HL-60/S4 (cell line): ENCODE measurements around the gene ADAMTS6.

Source experiments
- in situ Hi-C: fragments of 300-500 bp; cut with MboI; formaldehyde crosslinking; loops from 2 replicates; pipeline ENCODE4 v1.14.3; 2022; ENCODE audit warnings: low sequenced_read_pairs

Gene ADAMTS6

GRCh38 chr5:65111961-65112658 is 369.6 kb downstream of the ADAMTS6 start:
- in situ Hi-C loops, result no loop called here

- in situ Hi-C loops, result no loop called here
Measured at GRCh38 chr5:65108786-65109743, 372.7 kb downstream of the ADAMTS6 start.

GRCh38 chr5:65105301-65105700 is 376.4 kb downstream of the ADAMTS6 start:
- in situ Hi-C loops, result no loop called here

- in situ Hi-C loops, result no loop called here
Measured at GRCh38 chr5:65104831-65105230, 376.9 kb downstream of the ADAMTS6 start.

- in situ Hi-C loops, result no loop called here
Measured at GRCh38 chr5:65103756-65104440, 377.8 kb downstream of the ADAMTS6 start.

- in situ Hi-C loops, result no loop called here
Measured at GRCh38 chr5:65102976-65103711, 378.6 kb downstream of the ADAMTS6 start.

- in situ Hi-C loops, result no loop called here
Measured at GRCh38 chr5:65102371-65102975, 379.2 kb downstream of the ADAMTS6 start.

- in situ Hi-C loops, result no loop called here
Measured at GRCh38 chr5:65101632-65102100, 380.1 kb downstream of the ADAMTS6 start.

GRCh38 chr5:65100911-65101631 is 380.6 kb downstream of the ADAMTS6 start:
- in situ Hi-C loops, result no loop called here
